Tongue (tissue), 2 donors: Measurements from ENCODE around the gene AFDN. TPM values are rescaled to one million over a fixed set of nuclear protein-coding genes. Genes with fewer than 3 reads are reported as not detected.

Experiments used
- DNase-seq: peaks from one replicate; pipeline ENCODE4 v3.0.0-alpha.2; 2015
- total RNA-seq: library from RNA; depleted of rRNA; stranded (reverse); fragments of >200 nt; gene quantifications from one replicate; pipeline ENCODE4 v1.2.3, GENCODE V29; 2014

The AFDN gene
- total RNA-seq, 1 donor from 2014 or later = 135 TPM

GRCh38 chr6:167819576-167819975 is 7.1 kb upstream of the AFDN start:
- DNase-seq = peak; percentile 79

GRCh38 chr6:167820681-167821080 is 6.0 kb upstream of the AFDN start:
- no peak for DNase-seq

- no peak for DNase-seq
Observed at GRCh38 chr6:167824591-167825331, 1.9 kb upstream of the AFDN start.

GRCh38 chr6:167825332-167826229 is 1.1 kb upstream of the AFDN start:
- peak; percentile 31 for DNase-seq

GRCh38 chr6:167826230-167826895 is 348 bp upstream of the AFDN start:
- peak; percentile 78 for DNase-seq

GRCh38 chr6:167827583-167828324 is 1.0 kb downstream of the AFDN start:
- peak; percentile 50 for DNase-seq

GRCh38 chr6:167828325-167828956 is 1.7 kb downstream of the AFDN start:
- DNase-seq = no peak

GRCh38 chr6:167829513-167829912 is 2.8 kb downstream of the AFDN start:
- DNase-seq = no peak

- DNase-seq = no peak
Observed at GRCh38 chr6:167831281-167831828, 4.6 kb downstream of the AFDN start.

GRCh38 chr6:167832497-167833395 is 6.0 kb downstream of the AFDN start:
- DNase-seq = no peak

GRCh38 chr6:167833396-167833763 is 6.7 kb downstream of the AFDN start:
- no peak for DNase-seq

- no peak for DNase-seq
Observed at GRCh38 chr6:167835260-167835659, 8.5 kb downstream of the AFDN start.

- no peak for DNase-seq
Observed at GRCh38 chr6:167836721-167837120, 10.0 kb downstream of the AFDN start.

GRCh38 chr6:167838207-167838748 is 11.6 kb downstream of the AFDN start:
- no peak for DNase-seq

GRCh38 chr6:167839343-167839742 is 12.6 kb downstream of the AFDN start:
- DNase-seq = no peak

GRCh38 chr6:167839755-167840154 is 13.0 kb downstream of the AFDN start:
- DNase-seq = no peak

GRCh38 chr6:167840160-167840525 is 13.4 kb downstream of the AFDN start:
- no peak for DNase-seq

GRCh38 chr6:167840526-167841179 is 13.9 kb downstream of the AFDN start:
- DNase-seq = no peak

GRCh38 chr6:167841981-167842380 is 15.3 kb downstream of the AFDN start:
- DNase-seq = no peak

- DNase-seq = no peak
Observed at GRCh38 chr6:167842457-167842856, 15.7 kb downstream of the AFDN start.
